BLaER1 (cell line): ENCODE measurements around the gene BCL11B.
A peak's percentile ranks its signal among the peaks of the same experiment; 100 is the strongest.

ENCODE experiments used
- H3K27ac ChIP-seq: shearing (Covaris generic); formaldehyde crosslinking; 2 replicates; pipeline ENCODE4 v1.8.1; 2022
- H3K27me3 ChIP-seq: shearing (Covaris generic); formaldehyde crosslinking; 2 replicates; pipeline ENCODE4 v1.8.1; 2022
- H3K36me3 ChIP-seq: shearing (Covaris generic); formaldehyde crosslinking; 2 replicates; pipeline ENCODE4 v1.8.1; 2022
- H3K4me1 ChIP-seq: shearing (Covaris generic); formaldehyde crosslinking; 2 replicates; pipeline ENCODE4 v1.8.1; 2022
- H3K4me2 ChIP-seq: shearing (Covaris generic); formaldehyde crosslinking; 2 replicates; pipeline ENCODE4 v1.8.1; 2022
- H3K4me3 ChIP-seq: shearing (Covaris generic); formaldehyde crosslinking; 2 replicates; pipeline ENCODE4 v1.8.1; 2022
- H3K9ac ChIP-seq: shearing (Covaris generic); formaldehyde crosslinking; 2 replicates; pipeline ENCODE4 v1.8.1; 2022
- H3K9me3 ChIP-seq: shearing (Covaris generic); formaldehyde crosslinking; 2 replicates; pipeline ENCODE4 v1.8.1; 2022
- H4K20me1 ChIP-seq: shearing (Covaris generic); formaldehyde crosslinking; 2 replicates; pipeline ENCODE4 v1.8.1; 2022
- Cebpa-rat ChIP-seq: shearing (Covaris generic); IDR thresholded peaks from 2 replicates; pipeline ENCODE4 v1.8.1; 2022

Gene BCL11B

GRCh38 chr14:99179946-99180345, 92.1 kb downstream of the BCL11B start:
- Histone ChIP-seq H3K9ac (no peak overlapping the region), H3K4me1 (peaks cover 22% of the 10 kb centered on the region), H4K20me1 (peaks cover 97% of the 10 kb centered on the region), H3K4me3 (no peak overlapping the region), H3K27me3 (no peaks in the 10 kb centered on the region), H3K9me3 (peaks cover 16% of the 10 kb centered on the region), H3K27ac (no peak overlapping the region), H3K4me2 (no peak overlapping the region), H3K36me3 (peaks cover 68% of the 10 kb centered on the region)
- no peak for TF ChIP-seq Cebpa-rat

GRCh38 chr14:99179506-99179905, 92.5 kb downstream of the BCL11B start:
- H3K27ac ChIP-seq = no peak overlapping the region
- peaks cover 21% of the 10 kb centered on the region for H3K9me3 ChIP-seq
- H3K36me3 ChIP-seq = peaks cover 69% of the 10 kb centered on the region
- H3K4me3 ChIP-seq = no peak overlapping the region
- H3K4me2 ChIP-seq = no peak overlapping the region
- H4K20me1 ChIP-seq = peaks cover 93% of the 10 kb centered on the region
- TF ChIP-seq Cebpa-rat = no peak
- H3K4me1 ChIP-seq = peaks cover 19% of the 10 kb centered on the region
- H3K9ac ChIP-seq = no peak overlapping the region
- H3K27me3 ChIP-seq = no peaks in the 10 kb centered on the region

- no peak overlapping the region for H3K4me3 ChIP-seq
- no peak overlapping the region for H3K27ac ChIP-seq
- no peaks in the 10 kb centered on the region for H3K27me3 ChIP-seq
- H3K9ac ChIP-seq = no peak overlapping the region
- H4K20me1 ChIP-seq = peaks cover 91% of the 10 kb centered on the region
- no peak for TF ChIP-seq Cebpa-rat
- H3K4me2 ChIP-seq = 0 out of 2 replicates have a peak overlapping the region, but pooled peaks have one; percentile 5
- H3K4me1 ChIP-seq = peaks cover 10% of the 10 kb centered on the region
- H3K36me3 ChIP-seq = peaks cover 68% of the 10 kb centered on the region
- H3K9me3 ChIP-seq = peaks cover 28% of the 10 kb centered on the region
Measured at GRCh38 chr14:99177886-99178835, 93.8 kb downstream of the BCL11B start.

- no peak for TF ChIP-seq Cebpa-rat
- Histone ChIP-seq H4K20me1 (peaks cover 84% of the 10 kb centered on the region), H3K36me3 (peaks cover 63% of the 10 kb centered on the region), H3K27ac (no peak overlapping the region), H3K4me2 (no peak overlapping the region), H3K9ac (no peak overlapping the region), H3K9me3 (peaks cover 28% of the 10 kb centered on the region), H3K4me1 (peaks cover 10% of the 10 kb centered on the region), H3K4me3 (no peak overlapping the region), H3K27me3 (no peaks in the 10 kb centered on the region)
Measured at GRCh38 chr14:99177046-99177655, 94.8 kb downstream of the BCL11B start.

- no peak overlapping the region for H3K4me3 ChIP-seq
- H3K9ac ChIP-seq = no peak overlapping the region
- peaks cover 55% of the 10 kb centered on the region for H3K36me3 ChIP-seq
- peaks cover 10% of the 10 kb centered on the region for H3K4me1 ChIP-seq
- TF ChIP-seq Cebpa-rat = no peak
- H3K27me3 ChIP-seq = no peaks in the 10 kb centered on the region
- H3K9me3 ChIP-seq = peaks cover 28% of the 10 kb centered on the region
- peaks cover 76% of the 10 kb centered on the region for H4K20me1 ChIP-seq
- no peak overlapping the region for H3K27ac ChIP-seq
- H3K4me2 ChIP-seq = no peak overlapping the region
Measured at GRCh38 chr14:99176156-99176945, 95.6 kb downstream of the BCL11B start.

GRCh38 chr14:99175331-99176155, 96.5 kb downstream of the BCL11B start:
- H3K4me2 ChIP-seq = no peak overlapping the region
- H3K27ac ChIP-seq = no peak overlapping the region
- H3K27me3 ChIP-seq = no peaks in the 10 kb centered on the region
- H4K20me1 ChIP-seq = peaks cover 73% of the 10 kb centered on the region
- H3K4me3 ChIP-seq = no peak overlapping the region
- TF ChIP-seq Cebpa-rat = no peak
- peaks cover 10% of the 10 kb centered on the region for H3K4me1 ChIP-seq
- H3K36me3 ChIP-seq = peaks cover 52% of the 10 kb centered on the region
- no peak overlapping the region for H3K9ac ChIP-seq
- H3K9me3 ChIP-seq = peaks cover 28% of the 10 kb centered on the region

GRCh38 chr14:99174770-99175319, 97.2 kb downstream of the BCL11B start:
- Histone ChIP-seq H3K4me2 (no peak overlapping the region), H3K9ac (no peak overlapping the region), H3K4me1 (peaks cover 10% of the 10 kb centered on the region), H3K36me3 (peaks cover 48% of the 10 kb centered on the region), H3K27ac (no peak overlapping the region), H3K27me3 (no peaks in the 10 kb centered on the region), H4K20me1 (peaks cover 68% of the 10 kb centered on the region), H3K4me3 (no peak overlapping the region), H3K9me3 (peaks cover 28% of the 10 kb centered on the region)
- TF ChIP-seq Cebpa-rat = no peak

GRCh38 chr14:99174081-99174769, 97.8 kb downstream of the BCL11B start:
- peaks cover 8% of the 10 kb centered on the region for H3K4me1 ChIP-seq
- no peak overlapping the region for H3K4me3 ChIP-seq
- no peak overlapping the region for H3K9ac ChIP-seq
- no peak overlapping the region for H3K4me2 ChIP-seq
- peaks cover 47% of the 10 kb centered on the region for H3K36me3 ChIP-seq
- peaks cover 28% of the 10 kb centered on the region for H3K9me3 ChIP-seq
- TF ChIP-seq Cebpa-rat = no peak
- H3K27ac ChIP-seq = no peak overlapping the region
- H3K27me3 ChIP-seq = no peaks in the 10 kb centered on the region
- H4K20me1 ChIP-seq = peaks cover 62% of the 10 kb centered on the region
